ENCODE results near the gene BCAR1.

DNA sequence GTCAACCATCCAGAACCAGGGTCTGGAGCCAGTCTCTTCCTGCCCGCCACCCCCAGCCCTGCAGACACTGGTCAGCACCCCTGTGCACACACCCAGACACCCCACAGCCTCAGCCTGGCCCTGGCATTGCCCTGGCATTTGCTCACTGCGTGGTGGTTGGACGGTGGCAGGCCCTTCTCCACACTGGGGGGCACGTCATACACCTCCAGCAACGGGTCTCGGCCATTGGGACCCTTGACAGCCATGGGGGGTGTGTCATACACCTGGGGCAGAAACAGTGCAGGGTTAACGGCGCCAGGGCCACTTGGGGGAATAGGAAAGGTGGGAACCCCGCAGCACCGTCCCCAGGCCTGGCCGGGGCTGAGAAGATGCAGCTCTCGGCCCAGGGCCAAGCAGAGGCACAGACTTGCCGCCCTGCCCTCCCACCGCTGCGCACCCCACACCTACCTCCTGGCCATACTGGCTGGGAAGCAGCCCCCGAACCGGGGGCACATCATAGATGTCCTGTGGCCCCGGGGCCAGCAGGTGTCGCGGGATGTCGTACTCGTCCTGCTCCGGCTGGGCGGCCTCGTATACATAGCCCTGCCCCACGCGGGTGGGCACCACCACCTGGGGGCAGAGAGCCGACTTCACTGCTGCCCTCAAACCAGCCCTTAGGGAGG lies 14.6 kb downstream of the BCAR1 start:
- TF ChIP-seq POLR2A (IDR thresholded peaks at IDR 0.05; ENCODE audit: low read length) (no peak), GATA1 (IDR thresholded peaks at IDR 0.05; ENCODE audit: low read depth, low read length) (no peak)
